OCI-LY7 (cell line): Measurements from ENCODE around the gene PPFIA4. TPM values are rescaled to one million over a fixed set of nuclear protein-coding genes. Genes with fewer than 3 reads are reported as not detected.
A peak's percentile ranks its signal among the peaks of the same experiment; 100 is the strongest.

Experiments
- BruUV-seq: library from RNA; stranded (reverse); fragments of 400-500 nt; replicated peaks from 2 replicates; lab custom pipeline; 2021; lab: Mats Ljungman, UMichigan
- CTCF ChIA-PET: fragments of 300-600 bp; sonication (Branson Sonifier 250); formaldehyde crosslinking; loops from one replicate; lab custom pipeline; 2022; ENCODE audit warnings: antibody characterized with exemption; ENCODE audit not compliant: unreplicated experiment; lab: Charles Lee
- POLR2A ChIA-PET: fragments of 300-600 bp; sonication (Branson Sonifier 250); formaldehyde crosslinking; loops from one replicate; lab custom pipeline; 2022; ENCODE audit warnings: antibody characterized with exemption; lab: Charles Lee
- DNase-seq: peaks from one replicate; pipeline ENCODE4 v3.0.0-alpha.2; 2015; ENCODE audit warnings: low spot score
- H2AFZ ChIP-seq: fragments of 200-600 bp; sonication (generic), shearing (Covaris generic); 2 replicates; pipeline ENCODE4 v1.6.1; 2014; ENCODE audit warnings: mild to moderate bottlenecking, antibody characterized with exemption, low read length, moderate library complexity
- H3K27ac ChIP-seq: fragments of 200-600 bp; sonication (generic); 2 replicates; pipeline ENCODE4 v1.5.1; 2014; ENCODE audit warnings: mixed run types, low read depth, mild to moderate bottlenecking, moderate library complexity, low read length, inconsistent platforms; ENCODE audit not compliant: poor library complexity, severe bottlenecking
- H3K36me3 ChIP-seq: fragments of 200-600 bp; sonication (generic); 2 replicates; pipeline ENCODE4 v1.6.1; 2014; ENCODE audit warnings: mild to moderate bottlenecking, antibody characterized with exemption, low read length, moderate library complexity, mixed read lengths; ENCODE audit not compliant: insufficient read depth
- H3K4me1 ChIP-seq: fragments of 200-600 bp; sonication (generic); 2 replicates; pipeline ENCODE4 v1.5.1; 2014; ENCODE audit warnings: mild to moderate bottlenecking, low read length; ENCODE audit not compliant: insufficient read depth, poor library complexity, severe bottlenecking
- H3K4me2 ChIP-seq: fragments of 200-600 bp; sonication (generic); 2 replicates; pipeline ENCODE4 v1.6.1; 2014; ENCODE audit warnings: mild to moderate bottlenecking, low read length
- H3K4me3 ChIP-seq: fragments of 200-600 bp; sonication (generic); 2 replicates; pipeline ENCODE4 v1.5.1; 2014; ENCODE audit warnings: mild to moderate bottlenecking, low read depth, low read length; ENCODE audit not compliant: poor library complexity, severe bottlenecking
- H3K79me2 ChIP-seq: fragments of 200-600 bp; sonication (generic); 2 replicates; pipeline ENCODE4 v1.6.1; 2016; ENCODE audit warnings: low read depth, mild to moderate bottlenecking, low read length, moderate library complexity, mixed read lengths; ENCODE audit not compliant: insufficient read depth
- H3K9me2 ChIP-seq: fragments of 200-600 bp; sonication (generic); 2 replicates; pipeline ENCODE4 v1.6.1; 2016; ENCODE audit warnings: mild to moderate bottlenecking, low read length, mixed read lengths; ENCODE audit not compliant: insufficient read depth
- H3K9me3 ChIP-seq: fragments of 200-600 bp; sonication (generic); 2 replicates; pipeline ENCODE4 v1.6.1; 2014; ENCODE audit warnings: mild to moderate bottlenecking, mixed run types, low read length, mixed read lengths
- H4K20me1 ChIP-seq: fragments of 200-600 bp; sonication (generic); 2 replicates; pipeline ENCODE4 v1.6.1; 2014; ENCODE audit warnings: mild to moderate bottlenecking, antibody characterized with exemption, low read length, moderate library complexity, mixed read lengths; ENCODE audit not compliant: insufficient read depth
- EZH2phosphoT487 ChIP-seq: fragments of 200-600 bp; sonication (generic); IDR thresholded peaks from 2 replicates; pipeline ENCODE4 v1.6.1; 2018; ENCODE audit warnings: low read depth, borderline replicate concordance, mild to moderate bottlenecking, mixed run types, antibody characterized with exemption, low read length, moderate library complexity, mixed read lengths
- intact Hi-C: fragments of 100-400 bp; cut with micrococcal nuclease; formaldehyde crosslinking; loops from one replicate; pipeline ENCODE4 v1.10.0; 2022; ENCODE audit not compliant: unreplicated experiment
- total RNA-seq, 2 experiments: library from RNA; depleted of rRNA in 1 of 2; stranded (reverse); fragments of >200 nt in 1 of 2; shearing (Covaris generic) in 1 of 2; gene quantifications; 2 replicates each; pipeline ENCODE4 v1.2.3, GENCODE V29; 2014 to 2022
- TF ChIP-seq, protein P1 (sequence below): fragments of 200-600 bp; sonication (generic); conservative IDR thresholded peaks from 2 replicates; pipeline ENCODE4 v1.5.1; 2014; ENCODE audit warnings: mild to moderate bottlenecking, antibody characterized with exemption, low read length, moderate library complexity, mixed read lengths

Gene PPFIA4
- total RNA-seq, 2 experiments from 2014 or later = 0.03 to 2.7 TPM

GRCh38 chr1:203083463-203083921, 57.2 kb downstream of the PPFIA4 start:
- TF ChIP-seq, protein P1, sequence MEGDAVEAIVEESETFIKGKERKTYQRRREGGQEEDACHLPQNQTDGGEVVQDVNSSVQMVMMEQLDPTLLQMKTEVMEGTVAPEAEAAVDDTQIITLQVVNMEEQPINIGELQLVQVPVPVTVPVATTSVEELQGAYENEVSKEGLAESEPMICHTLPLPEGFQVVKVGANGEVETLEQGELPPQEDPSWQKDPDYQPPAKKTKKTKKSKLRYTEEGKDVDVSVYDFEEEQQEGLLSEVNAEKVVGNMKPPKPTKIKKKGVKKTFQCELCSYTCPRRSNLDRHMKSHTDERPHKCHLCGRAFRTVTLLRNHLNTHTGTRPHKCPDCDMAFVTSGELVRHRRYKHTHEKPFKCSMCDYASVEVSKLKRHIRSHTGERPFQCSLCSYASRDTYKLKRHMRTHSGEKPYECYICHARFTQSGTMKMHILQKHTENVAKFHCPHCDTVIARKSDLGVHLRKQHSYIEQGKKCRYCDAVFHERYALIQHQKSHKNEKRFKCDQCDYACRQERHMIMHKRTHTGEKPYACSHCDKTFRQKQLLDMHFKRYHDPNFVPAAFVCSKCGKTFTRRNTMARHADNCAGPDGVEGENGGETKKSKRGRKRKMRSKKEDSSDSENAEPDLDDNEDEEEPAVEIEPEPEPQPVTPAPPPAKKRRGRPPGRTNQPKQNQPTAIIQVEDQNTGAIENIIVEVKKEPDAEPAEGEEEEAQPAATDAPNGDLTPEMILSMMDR = peak; percentile 26; the same call in 1 of the 2 replicates
- TF ChIP-seq EZH2phosphoT487 = no peak
- intact Hi-C loops = no loop called here

GRCh38 chr1:203084588-203085527, 58.6 kb downstream of the PPFIA4 start:
- CTCF ChIA-PET = interaction anchor here (0.6 kb wide), 1 partner anchor 837 kb away, joined by 8 read pairs; no protein-coding TSS in a partner anchor
- Histone ChIP-seq H3K9me3 (no peaks in the 10 kb centered on the region), H3K36me3 (no peaks in the 10 kb centered on the region), H3K4me2 (no peak overlapping the region), H3K4me1 (no peaks in the 10 kb centered on the region), H3K4me3 (no peak overlapping the region), H3K79me2 (no peaks in the 10 kb centered on the region), H3K9me2 (no peaks in the 10 kb centered on the region), H3K27ac (no peak overlapping the region), H4K20me1 (no peaks in the 10 kb centered on the region), H2AFZ (no peak overlapping the region)
- no TSS peak for BruUV-seq
- POLR2A ChIA-PET = no interaction called here
- intact Hi-C loops = no loop called here
- DNase-seq = peak; percentile 22
- TF ChIP-seq EZH2phosphoT487 = no peak
- TF ChIP-seq, protein P1 = peak; percentile 76

More at GRCh38 chr1:203083463-203083921, 57.2 kb downstream of the PPFIA4 start:
- H2AFZ ChIP-seq = no peak overlapping the region
- BruUV-seq = no TSS peak
- no peaks in the 10 kb centered on the region for H3K4me1 ChIP-seq
- no peaks in the 10 kb centered on the region for H4K20me1 ChIP-seq
- no peak overlapping the region for H3K4me3 ChIP-seq
- no peaks in the 10 kb centered on the region for H3K36me3 ChIP-seq
- no peak for DNase-seq
- ChIA-PET CTCF (interaction anchor here (0.5 kb wide), 1 partner anchor 237 kb away, joined by 6 read pairs; no protein-coding TSS in a partner anchor), POLR2A (no interaction called here)
- H3K27ac ChIP-seq = no peak overlapping the region
- no peaks in the 10 kb centered on the region for H3K79me2 ChIP-seq
- no peak overlapping the region for H3K4me2 ChIP-seq
- H3K9me3 ChIP-seq = no peaks in the 10 kb centered on the region
- H3K9me2 ChIP-seq = no peaks in the 10 kb centered on the region
